Measurements from ENCODE around the gene TPPP. TPM values are rescaled to one million over a fixed set of nuclear protein-coding genes. Genes with fewer than 3 reads are reported as not detected.

TPPP gene
- total RNA-seq, 1 experiment from 2014 or later = 3.9 TPM

GRCh38 chr5:663436-664342 is 29.5 kb downstream of the TPPP start:
- Histone ChIP-seq H3K79me2 (ENCODE audit: insufficient read depth, low read length) (no peaks in the 10 kb centered on the region), H3K4me2 (ENCODE audit: low read length) (peak overlapping the region; percentile 27), H3K27me3 (ENCODE audit: insufficient read depth, low read length) (no peaks in the 10 kb centered on the region), H3K4me1 (ENCODE audit: control insufficient read depth in 1 of 2, insufficient read depth in 2 of 2, low read length in 2 of 2) (peaks cover 5 to 24% of the 10 kb centered on the region in 2 experiments; a peak in 3 of 4 replicates), H3K4me3 (replicated peaks in 1 of 2; ENCODE audit: low read depth in 1 of 2, low read length in 2 of 2) (no peak overlapping the region), H3K9me3 (ENCODE audit: control insufficient read depth in 1 of 2, insufficient read depth in 1 of 2, low read depth in 1 of 2, low read length in 2 of 2) (no peaks in the 10 kb centered on the region), H3K27ac (ENCODE audit: low read depth, low read length) (peak overlapping the region; percentile 43), H3K9ac (ENCODE audit: low read length) (no peak overlapping the region), H3K9me2 (ENCODE audit: insufficient read depth) (no peaks in the 10 kb centered on the region), H3K36me3 (ENCODE audit: control insufficient read depth in 1 of 2, insufficient read depth in 2 of 2, low read length in 2 of 2) (peaks cover 6 to 16% of the 10 kb centered on the region in 2 experiments; a peak in 2 of 4 replicates), H4K20me1 (ENCODE audit: insufficient read depth) (no peaks in the 10 kb centered on the region), H2AFZ (ENCODE audit: low read depth, low read length, poor library complexity, severe bottlenecking) (no peak overlapping the region)
- BruUV-seq (replicated peaks) = no TSS peak
- ChIA-PET CTCF (no interaction called here), RAD21 (ENCODE audit: low non-redundant PET in 1 of 2, low total read pairs in 2 of 2, uncharacterized antibody in 2 of 2, unreplicated experiment in 2 of 2) (no interaction called here), POLR2A (no interaction called here)
- intact Hi-C loops (cut with micrococcal nuclease) = no loop called here
- ATAC-seq = peak; percentile 70
- TF ChIP-seq RAD21 (IDR thresholded peaks at IDR 0.05; ENCODE audit: low read depth) (no peak), CTCF (IDR thresholded peaks at IDR 0.05 in 2 of 3, conservative IDR thresholded peaks at IDR 0.05 in 1 of 3; ENCODE audit: borderline replicate concordance in 1 of 3, insufficient read depth in 1 of 3, low read depth in 2 of 3, low read length in 2 of 3) (peak in 1 of 3 experiments; percentile 11; a peak in 1 of 6 replicates)
- DNase-seq (ENCODE audit: low read depth, low spot score) = no peak

GRCh38 chr5:662751-663435 is 30.3 kb downstream of the TPPP start:
- peaks cover 9 to 14% of the 10 kb centered on the region in 2 experiments; a peak in 3 of 4 replicates for H3K36me3 ChIP-seq (ENCODE audit: control insufficient read depth in 1 of 2, insufficient read depth in 2 of 2, low read length in 2 of 2)
- ChIA-PET POLR2A (no interaction called here), RAD21 (ENCODE audit: low non-redundant PET in 1 of 2, low total read pairs in 2 of 2, uncharacterized antibody in 2 of 2, unreplicated experiment in 2 of 2) (no interaction called here), CTCF (no interaction called here)
- H3K9ac ChIP-seq (ENCODE audit: low read length) = no peak overlapping the region
- TF ChIP-seq RAD21 (IDR thresholded peaks at IDR 0.05; ENCODE audit: low read depth) = no peak
- TF ChIP-seq JUND (IDR thresholded peaks at IDR 0.05) = no peak
- TF ChIP-seq EGR1 (IDR thresholded peaks at IDR 0.05; ENCODE audit: low read depth) = no peak
- TF ChIP-seq MAX (IDR thresholded peaks at IDR 0.05) = no peak
- no peak for TF ChIP-seq ZNF274 (IDR thresholded peaks at IDR 0.05; ENCODE audit: low read depth, low read length)
- TF ChIP-seq CBX3 (IDR thresholded peaks at IDR 0.05; ENCODE audit: low read depth) = no peak
- TF ChIP-seq SIN3A (IDR thresholded peaks at IDR 0.05; ENCODE audit: low read depth) = no peak
- no TSS peak for BruUV-seq (replicated peaks)
- H3K4me3 ChIP-seq (replicated peaks in 1 of 2; ENCODE audit: low read depth in 1 of 2, low read length in 2 of 2) = no peak overlapping the region
- H3K4me1 ChIP-seq (ENCODE audit: control insufficient read depth in 1 of 2, insufficient read depth in 2 of 2, low read length in 2 of 2) = peaks cover 9 to 27% of the 10 kb centered on the region in 2 experiments
- no peak overlapping the region for H2AFZ ChIP-seq (ENCODE audit: low read depth, low read length, poor library complexity, severe bottlenecking)
- intact Hi-C loops (cut with micrococcal nuclease) = no loop called here
- H3K4me2 ChIP-seq (ENCODE audit: low read length) = no peak overlapping the region
- no peak for DNase-seq (ENCODE audit: low read depth, low spot score)
- no peaks in the 10 kb centered on the region for H4K20me1 ChIP-seq (ENCODE audit: insufficient read depth)
- H3K27me3 ChIP-seq (ENCODE audit: insufficient read depth, low read length) = no peaks in the 10 kb centered on the region
- H3K9me2 ChIP-seq (ENCODE audit: insufficient read depth) = no peaks in the 10 kb centered on the region
- H3K27ac ChIP-seq (ENCODE audit: low read depth, low read length) = no peak overlapping the region; the same call in 1 of the 2 replicates
- no peaks in the 10 kb centered on the region for H3K9me3 ChIP-seq (ENCODE audit: control insufficient read depth in 1 of 2, insufficient read depth in 1 of 2, low read depth in 1 of 2, low read length in 2 of 2)
- no peak for ATAC-seq
- H3K79me2 ChIP-seq (ENCODE audit: insufficient read depth, low read length) = no peaks in the 10 kb centered on the region
